ENCODE results near the gene HECA.

DNA sequence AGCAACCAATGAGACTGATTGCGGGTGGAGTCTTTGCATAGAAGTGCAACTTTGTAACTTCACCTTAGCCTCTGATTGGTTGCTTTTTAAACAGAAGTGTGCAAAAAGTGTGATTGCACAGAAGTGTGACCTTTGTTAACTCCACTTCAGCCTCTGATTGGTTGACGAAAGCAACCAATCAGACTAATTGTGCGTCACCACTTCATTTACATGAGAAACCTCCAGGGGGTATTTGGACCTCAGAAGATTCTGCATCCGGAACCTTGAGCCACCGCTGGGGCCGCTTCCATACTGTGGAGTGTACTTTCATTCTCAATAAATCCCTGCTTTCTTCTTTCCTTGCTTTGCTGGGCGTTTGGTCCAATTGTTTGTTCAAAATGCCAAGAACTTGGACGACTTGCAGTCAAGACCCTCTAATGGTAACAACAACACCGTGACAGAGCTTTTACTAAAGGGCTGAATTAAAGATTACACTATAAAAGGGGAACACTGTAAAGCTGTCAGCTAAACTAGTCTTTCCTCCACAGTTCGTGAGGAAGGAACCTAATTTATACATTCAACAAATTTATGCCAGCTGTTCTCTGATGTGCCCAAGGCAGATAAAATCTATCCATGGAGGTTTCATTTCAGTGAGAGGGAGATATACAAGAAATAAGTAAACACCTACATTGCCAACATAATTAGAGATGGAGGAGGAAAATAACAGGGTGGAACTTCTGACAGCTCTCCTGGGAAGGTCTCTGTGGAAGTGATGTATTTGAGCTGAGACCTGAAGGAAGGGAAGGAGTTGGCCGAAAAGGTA is 1.4 kb upstream of the HECA start:
- TF ChIP-seq GABPA (IDR thresholded peaks at IDR 0.05 in 1 of 2, conservative IDR thresholded peaks at IDR 0.05 in 1 of 2) (no peak), CTCF (IDR thresholded peaks at IDR 0.05; ENCODE audit: low read depth, low read length, missing input control) (no peak), TAF1 (conservative IDR thresholded peaks at IDR 0.05) (no peak), RAD21 (IDR thresholded peaks at IDR 0.05) (no peak), YY1 (IDR thresholded peaks at IDR 0.05) (no peak), ZBTB33 (IDR thresholded peaks at IDR 0.05) (no peak), ATF3 (IDR thresholded peaks at IDR 0.05) (no peak)
- TF ChIP-seq, protein P1, sequence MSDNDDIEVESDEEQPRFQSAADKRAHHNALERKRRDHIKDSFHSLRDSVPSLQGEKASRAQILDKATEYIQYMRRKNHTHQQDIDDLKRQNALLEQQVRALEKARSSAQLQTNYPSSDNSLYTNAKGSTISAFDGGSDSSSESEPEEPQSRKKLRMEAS (IDR thresholded peaks at IDR 0.05), result no peak
